SK-N-SH (cell line): ENCODE results near the gene MCUB.

Source experiments
- CHD2 ChIP-seq: fragments of 150-350 bp; IDR thresholded peaks from 2 replicates; pipeline ENCODE4 v1.6.1; 2018; ENCODE audit warnings: low read length; ENCODE audit not compliant: partially characterized antibody
- CTCF ChIP-seq: fragments of 200-600 bp; sonication (generic); IDR thresholded peaks from 2 replicates; pipeline ENCODE4 v1.6.1; 2017; ENCODE audit warnings: antibody characterized with exemption, mild to moderate bottlenecking, moderate library complexity
- EP300 ChIP-seq, 2 experiments: IDR thresholded peaks; 2 replicates each; pipeline versions ENCODE4 v1.4.0 to v1.6.1; 2012; ENCODE audit warnings: borderline replicate concordance in 1 of 2, low read depth in 1 of 2, low read length in 1 of 2
- GABPA ChIP-seq: IDR thresholded peaks from 2 replicates; pipeline ENCODE4 v1.4.0; 2012; ENCODE audit warnings: low read depth, mild to moderate bottlenecking
- POLR2AphosphoS5 ChIP-seq: IDR thresholded peaks from 2 replicates; pipeline ENCODE4 v1.6.1; 2012; ENCODE audit warnings: low read depth, low read length
- RCOR1 ChIP-seq: fragments of 150-350 bp; IDR thresholded peaks from 2 replicates; pipeline ENCODE4 v1.6.1; 2017; ENCODE audit warnings: antibody characterized with exemption, low read length
- REST ChIP-seq: IDR thresholded peaks from 2 replicates; pipeline ENCODE4 v1.6.1; 2012; ENCODE audit warnings: mild to moderate bottlenecking, low read depth, low read length, moderate library complexity
- TAF1 ChIP-seq: IDR thresholded peaks from 2 replicates; pipeline ENCODE4 v1.6.1; 2012; ENCODE audit warnings: low read depth, mild to moderate bottlenecking, low read length, moderate library complexity, borderline replicate concordance
- TCF12 ChIP-seq: IDR thresholded peaks from 2 replicates; pipeline ENCODE4 v1.4.0; 2012

- TF ChIP-seq EP300 (IDR thresholded peaks at IDR 0.05; ENCODE audit: borderline replicate concordance in 1 of 2, low read depth in 1 of 2, low read length in 1 of 2) (no peak), CTCF (no peak), TAF1 (no peak), RCOR1 (no peak), GABPA (no peak), REST (no peak), POLR2AphosphoS5 (no peak), TCF12 (no peak), CHD2 (no peak)
These were observed 27.9 kb upstream of the MCUB start for GRCh38 chr4:109532182-109532581.
